A549 (cell line): ENCODE data around the gene FHIT. TPM values are rescaled to one million over a fixed set of nuclear protein-coding genes. Genes with fewer than 3 reads are reported as not detected.

Source experiments
- ATAC-seq, 2 experiments: fragments of 200-7000 bp in 1 of 2; fragments of >200 bp in 1 of 2; cut with Nextera tagmentation in 1 of 2; cut with Tn5 transposase in 1 of 2; 3 replicates each; pipeline versions ENCODE4 v1.8.0 to v1.9.1; 2018 to 2020; ENCODE audit warnings: mild to moderate bottlenecking in 1 of 2, moderate library complexity in 1 of 2
- CTCF ChIA-PET: fragments of 300-600 bp; sonication (Branson Sonifier 250); formaldehyde crosslinking; extraction: SDS; loops from one replicate; lab custom pipeline; 2021; ENCODE audit warnings: antibody characterized with exemption, inconsistent platforms; lab: Yijun Ruan, JAX
- POLR2A ChIA-PET: fragments of 350-600 bp; formaldehyde crosslinking; extraction: SDS; loops from one replicate; lab custom pipeline; 2021; ENCODE audit warnings: antibody characterized with exemption, inconsistent platforms; lab: Yijun Ruan, JAX
- DNase-seq, 2 experiments: peaks; one replicate each; pipeline versions ENCODE4 v3.0.0 to v3.0.0-alpha.2; 2011 to 2016; ENCODE audit warnings: low read depth in 1 of 2, low spot score in 1 of 2
- FAIRE-seq: peaks from 2 replicates; lab custom pipeline; 2011; peaks lifted over from hg19 to GRCh38; lab: Jason Lieb, UNC
- H3K27ac ChIP-seq, 2 experiments: fragments of >200 bp; sonication (Bioruptor Twin); formaldehyde crosslinking; 3 replicates each; pipeline ENCODE4 v1.5.1; 2016 to 2017
- H3K4me1 ChIP-seq: fragments of >200 bp; sonication (Bioruptor Twin); formaldehyde crosslinking; 3 replicates; pipeline ENCODE4 v1.6.1; 2016
- H3K4me2 ChIP-seq: fragments of >200 bp; sonication (Bioruptor Twin); formaldehyde crosslinking; 3 replicates; pipeline ENCODE4 v1.6.1; 2016
- H3K4me3 ChIP-seq: fragments of >200 bp; sonication (Bioruptor Twin); formaldehyde crosslinking; 3 replicates; pipeline ENCODE4 v1.5.1; 2016
- H3K9me3 ChIP-seq: fragments of >200 bp; sonication (Bioruptor Twin); formaldehyde crosslinking; 3 replicates; pipeline ENCODE4 v1.6.1; 2016
- CBX2 ChIP-seq: fragments of 200-600 bp; sonication (generic); IDR thresholded peaks from 2 replicates; pipeline ENCODE4 v1.6.1; 2016; ENCODE audit warnings: low read depth, mild to moderate bottlenecking, borderline replicate concordance
- CBX8 ChIP-seq: fragments of 200-600 bp; sonication (generic); IDR thresholded peaks from 2 replicates; pipeline ENCODE4 v1.6.1; 2016
- CHD2 ChIP-seq: fragments of 150-350 bp; IDR thresholded peaks from 2 replicates; pipeline ENCODE4 v1.6.1; 2014; ENCODE audit warnings: low read length; ENCODE audit not compliant: partially characterized antibody
- ELK1 ChIP-seq: fragments of 150-350 bp; IDR thresholded peaks from 2 replicates; pipeline ENCODE4 v1.6.1; 2014; ENCODE audit warnings: low read depth, mild to moderate bottlenecking, low read length
- FOSB ChIP-seq: fragments of 250-450 bp; sonication (Bioruptor Pico); IDR thresholded peaks from 2 replicates; pipeline ENCODE4 v1.5.0; 2020; ENCODE audit warnings: mild to moderate bottlenecking, moderate library complexity
- FOXS1 ChIP-seq: fragments of 250-450 bp; sonication (Bioruptor Pico); IDR thresholded peaks from 2 replicates; pipeline ENCODE4 v1.5.0; 2020; ENCODE audit warnings: mild to moderate bottlenecking, moderate library complexity
- HES2 ChIP-seq: fragments of >200 bp; sonication (Bioruptor Twin); formaldehyde crosslinking; IDR thresholded peaks from 2 replicates; pipeline ENCODE4 v1.6.1; 2016
- HEYL ChIP-seq: fragments of 250-450 bp; sonication (Bioruptor Pico); IDR thresholded peaks from 2 replicates; pipeline ENCODE4 v1.8.0; 2021; ENCODE audit warnings: mild to moderate bottlenecking, moderate library complexity
- HOXB5 ChIP-seq: fragments of 250-450 bp; sonication (Bioruptor Pico); IDR thresholded peaks from 2 replicates; pipeline ENCODE4 v1.5.0; 2020; ENCODE audit warnings: mild to moderate bottlenecking, moderate library complexity
- JUNB ChIP-seq: fragments of >200 bp; sonication (Bioruptor Twin); formaldehyde crosslinking; IDR thresholded peaks from 2 replicates; pipeline ENCODE4 v1.6.1; 2016
- MAFK ChIP-seq: fragments of 450-650 bp; IDR thresholded peaks from 2 replicates; pipeline ENCODE4 v1.6.1; 2014; ENCODE audit not compliant: partially characterized antibody
- MAX ChIP-seq: IDR thresholded peaks from 2 replicates; pipeline ENCODE4 v1.6.1; 2012
- MYC ChIP-seq: IDR thresholded peaks from 2 replicates; pipeline ENCODE4 v1.6.1; 2012; ENCODE audit warnings: mild to moderate bottlenecking, inconsistent platforms, low read length, improper control_type of control experiment, borderline replicate concordance
- PBX3 ChIP-seq: IDR thresholded peaks from 2 replicates; pipeline ENCODE4 v1.6.1; 2012
- POLR2A ChIP-seq: IDR thresholded peaks from 2 replicates; pipeline ENCODE4 v1.6.1; 2012; ENCODE audit warnings: mild to moderate bottlenecking, low read length
- RAD21 ChIP-seq, 2 experiments: fragments of >200 bp in 1 of 2; sonication (Bioruptor Twin) in 1 of 2; formaldehyde crosslinking in 1 of 2; IDR thresholded peaks in 1 of 2; conservative IDR thresholded peaks in 1 of 2; 2 replicates in 1 of 2; 3 replicates in 1 of 2; pipeline ENCODE4 v1.6.1; 2012 to 2018; ENCODE audit warnings: inconsistent platforms in 1 of 2
- RARB ChIP-seq: fragments of 250-450 bp; sonication (Bioruptor Pico); IDR thresholded peaks from 2 replicates; pipeline ENCODE4 v1.8.0; 2021; ENCODE audit warnings: mild to moderate bottlenecking, moderate library complexity
- REST ChIP-seq: fragments of 200-600 bp; sonication (generic); IDR thresholded peaks from 2 replicates; pipeline ENCODE4 v1.6.1; 2016; ENCODE audit warnings: antibody characterized with exemption, mild to moderate bottlenecking, moderate library complexity
- SMC3 ChIP-seq: fragments of >200 bp; sonication (Bioruptor Twin); formaldehyde crosslinking; IDR thresholded peaks from 3 replicates; pipeline ENCODE4 v1.6.1; 2018; ENCODE audit warnings: inconsistent platforms
- TFCP2L1 ChIP-seq: fragments of 250-450 bp; sonication (Bioruptor Pico); IDR thresholded peaks from 2 replicates; pipeline ENCODE4 v1.5.0; 2021; ENCODE audit warnings: mild to moderate bottlenecking
- USF2 ChIP-seq: fragments of 450-650 bp; IDR thresholded peaks from 2 replicates; pipeline ENCODE4 v1.6.1; 2014; ENCODE audit warnings: antibody characterized with exemption
- ZFP36 ChIP-seq: fragments of 450-650 bp; IDR thresholded peaks from 2 replicates; pipeline ENCODE4 v1.6.1; 2014; ENCODE audit warnings: borderline replicate concordance; ENCODE audit not compliant: partially characterized antibody
- WGBS: methylation state at CpG from one replicate; pipeline ENCODE4 v1.1.6; 2017; ENCODE audit errors: missing lambda C conversion rate; 5-methylcytosine and 5-hydroxymethylcytosine counted together
- polyA plus RNA-seq, 4 experiments: library from polyadenylated mRNA; depleted of rRNA in 3 of 4; stranded (reverse); fragments of >200 nt; fragmentation: RNase III in 1 of 4; extraction: RNeasy Plus Mini Kit Qiagen cat#74134 plus additional on column Dnase treatment in 1 of 4; gene quantifications; 2 replicates in 3 of 4; 3 replicates in 1 of 4; pipeline ENCODE4 v1.2.3, GENCODE V29; 2011 to 2017

FHIT gene
- polyA plus RNA-seq, 2 of the 4 experiments (the other 2 are of a cell fraction), result 0.76 to 0.92 TPM

GRCh38 chr3:61134532-61134931 is 116.7 kb downstream of the FHIT start:
- Histone ChIP-seq H3K4me1 (no peaks in the 10 kb centered on the region), H3K4me2 (no peak overlapping the region), H3K4me3 (no peak overlapping the region), H3K9me3 (no peaks in the 10 kb centered on the region), H3K27ac (no peak overlapping the region)
- ChIA-PET POLR2A (interaction anchor here (1.1 kb wide), 1 partner anchor 15 kb away, joined by 3 read pairs; no protein-coding TSS in a partner anchor), CTCF (no interaction called here)
- no peak for ATAC-seq
- no peak for DNase-seq
- no peak for FAIRE-seq
- TF ChIP-seq ZFP36 (no peak), CHD2 (no peak), MYC (no peak), HES2 (no peak), RAD21 (conservative IDR thresholded peaks at IDR 0.05 in 1 of 2, IDR thresholded peaks at IDR 0.05 in 1 of 2) (no peak), MAX (no peak)
- WGBS, result 57% methylated on average over 3 of the region's 3 CpGs

GRCh38 chr3:61132062-61132461 is 119.2 kb downstream of the FHIT start:
- DNase-seq (no peak), FAIRE-seq (no peak), ATAC-seq (no peak)
- Histone ChIP-seq H3K9me3 (no peaks in the 10 kb centered on the region), H3K4me2 (no peak overlapping the region), H3K27ac (no peak overlapping the region), H3K4me1 (no peaks in the 10 kb centered on the region), H3K4me3 (no peak overlapping the region)
- CTCF ChIA-PET, result no interaction called here
- POLR2A ChIA-PET, result no interaction called here
- TF ChIP-seq CBX8 (no peak), USF2 (no peak), HES2 (no peak), FOSB (CRISPR knock-in tag) (no peak), PBX3 (no peak), ELK1 (no peak), POLR2A (no peak), JUNB (no peak), TFCP2L1 (CRISPR knock-in tag) (no peak), CHD2 (no peak)

- DNase-seq (no peak), FAIRE-seq (no peak)
- H3K27ac ChIP-seq, result no peak overlapping the region
- no peak overlapping the region for H3K4me3 ChIP-seq
- no peaks in the 10 kb centered on the region for H3K4me1 ChIP-seq
- POLR2A ChIA-PET, result no interaction called here
- 28% methylated on average over 2 of the region's 2 CpGs for WGBS
- TF ChIP-seq MAFK (no peak), REST (no peak), CBX2 (no peak), SMC3 (no peak), FOXS1 (CRISPR knock-in tag) (no peak), RARB (CRISPR knock-in tag) (no peak), POLR2A (no peak), HOXB5 (CRISPR knock-in tag) (no peak), HEYL (CRISPR knock-in tag) (no peak), ZFP36 (no peak)
- TF ChIP-seq, all 56 proteins: peak for 0
- H3K4me2 ChIP-seq, result no peak overlapping the region
- CTCF ChIA-PET, result no interaction called here
- ATAC-seq, result no peak
- no peaks in the 10 kb centered on the region for H3K9me3 ChIP-seq
Observed at GRCh38 chr3:61118830-61119229, 132.4 kb downstream of the FHIT start.
